Measurements from ENCODE around the gene SMIM3.
"Not testable (repeated sequence)": the region's sequence is repeated elsewhere in the genome, so short reads cannot be mapped to it uniquely, and the experiment has no call there.

The SMIM3 gene

GRCh38 chr5:150778517-150779396, at the start of gene SMIM3:
SMIM3 (plus strand) TSS chr5:150778757; CDS start chr5:150795441, 16,684 bp downstream.
- peak in 35 of 56 donors; percentile 12 to 67 (median 29) for DNase-seq

GRCh38 chr5:150729859-150730258, 48.7 kb upstream of the SMIM3 start:
- no peak for DNase-seq

GRCh38 chr5:150731669-150732242, 46.8 kb upstream of the SMIM3 start:
- DNase-seq, result no peak

- peak in 7 of 56 donors; percentile 6 to 17 (median 11) for DNase-seq
These were observed 43.8 kb upstream of the SMIM3 start for GRCh38 chr5:150734579-150735384.

- DNase-seq, result no peak
These were observed 39.7 kb upstream of the SMIM3 start for GRCh38 chr5:150738862-150739261.

GRCh38 chr5:150740992-150741391, 37.6 kb upstream of the SMIM3 start:
- DNase-seq, result no peak

GRCh38 chr5:150742455-150743141, 36.0 kb upstream of the SMIM3 start:
- not testable (repeated sequence) for DNase-seq

GRCh38 chr5:150743142-150743488, 35.4 kb upstream of the SMIM3 start:
- not testable (repeated sequence) for DNase-seq

GRCh38 chr5:150750469-150750868, 28.1 kb upstream of the SMIM3 start:
- DNase-seq, result no peak

GRCh38 chr5:150751096-150751891, 27.3 kb upstream of the SMIM3 start:
- DNase-seq, result no peak

GRCh38 chr5:150753463-150753862, 25.1 kb upstream of the SMIM3 start:
- no peak for DNase-seq

GRCh38 chr5:150753863-150754262, 24.7 kb upstream of the SMIM3 start:
- DNase-seq, result no peak

- no peak for DNase-seq
These were observed 21.4 kb upstream of the SMIM3 start for GRCh38 chr5:150757087-150757649.

GRCh38 chr5:150758203-150758530, 20.4 kb upstream of the SMIM3 start:
- no peak for DNase-seq

- DNase-seq, result peak; percentile 88 to 100 (median 98)
These were observed 19.8 kb upstream of the SMIM3 start, which contains the start of gene DCTN4 for GRCh38 chr5:150758531-150759333. DCTN4 (minus strand) TSS chr5:150759017; CDS start chr5:150758993, 24 bp downstream.

- no peak for DNase-seq
These were observed 19.3 kb upstream of the SMIM3 start for GRCh38 chr5:150759334-150759583.

GRCh38 chr5:150762211-150762610, 16.3 kb upstream of the SMIM3 start:
- DNase-seq, result no peak

- no peak for DNase-seq
These were observed 15.4 kb upstream of the SMIM3 start for GRCh38 chr5:150763023-150763769.

- DNase-seq, result no peak
These were observed 14.0 kb upstream of the SMIM3 start for GRCh38 chr5:150764530-150764929.

Data from nucleus accumbens (tissue), 56 donors.